Retina (tissue), 1 donor: Measurements from ENCODE around the gene LYG2.
"Not testable (repeated sequence)": the region's sequence is repeated elsewhere in the genome, so short reads cannot be mapped to it uniquely, and the experiment has no call there.

Experiments
- DNase-seq: peaks from one replicate; pipeline ENCODE4 v3.0.0-alpha.2; 2016

The LYG2 gene

GRCh38 chr2:99200076-99200800, 55.2 kb downstream of the LYG2 start:
- no peak for DNase-seq

GRCh38 chr2:99198103-99198841, 57.2 kb downstream of the LYG2 start:
- DNase-seq = no peak

- DNase-seq = not testable (repeated sequence)
Observed at GRCh38 chr2:99192364-99192763, 63.1 kb downstream of the LYG2 start.
